Measurements from ENCODE around the gene SIL1. TPM values are rescaled to one million over a fixed set of nuclear protein-coding genes. Genes with fewer than 3 reads are reported as not detected.

SIL1 gene
- total and polyA plus RNA-seq, 8 donors, result 22.2 to 83.6 (median 33.4) TPM

GRCh38 chr5:139140591-139141071 is 57.5 kb downstream of the SIL1 start:
- Histone ChIP-seq H3K4me3 (no peak overlapping the region), H3K4me1 (peaks cover 46 to 76% (median 51%) of the 10 kb centered on the region in 4 donors), H3K36me3 (no peaks in the 10 kb centered on the region), H3K27me3 (no peaks in the 10 kb centered on the region), H3K27ac (peak overlapping the region; percentile 27 to 79 (median 69)), H3K9me3 (no peaks in the 10 kb centered on the region)
- DNase-seq, result peak in 1 of 2 donors; percentile 53
- intact Hi-C loops (cut with DNase I; ENCODE audit: low total_unique reads), result no loop called here
- TF ChIP-seq EP300 (IDR thresholded peaks at IDR 0.05), result no peak
- no peak for TF ChIP-seq CTCF (IDR thresholded peaks at IDR 0.05)
- TF ChIP-seq POLR2AphosphoS5 (IDR thresholded peaks at IDR 0.05), result no peak
- TF ChIP-seq POLR2A (IDR thresholded peaks at IDR 0.05), result no peak
- WGBS, 5 donors, result 48 to 65% (median 50%) methylated on average over 6 of the region's 6 CpGs

GRCh38 chr5:139138809-139139208 is 59.4 kb downstream of the SIL1 start:
- peaks cover 49 to 78% (median 55%) of the 10 kb centered on the region in 4 donors for H3K4me1 ChIP-seq
- TF ChIP-seq POLR2A (IDR thresholded peaks at IDR 0.05) (no peak), POLR2AphosphoS5 (IDR thresholded peaks at IDR 0.05) (no peak), CTCF (IDR thresholded peaks at IDR 0.05) (no peak), EP300 (IDR thresholded peaks at IDR 0.05) (no peak)
- H3K27ac ChIP-seq, result peak overlapping the region in 3 of 5 donors; percentile 30 to 79 (median 78)
- no peaks in the 10 kb centered on the region for H3K36me3 ChIP-seq
- H3K27me3 ChIP-seq, result no peaks in the 10 kb centered on the region
- no peaks in the 10 kb centered on the region for H3K9me3 ChIP-seq
- 0 to 29% (median 14%) methylated on average over 1 to 3 of the region's 3 CpGs for WGBS, 5 donors
- peak; percentile 46 to 66 for DNase-seq
- intact Hi-C loops (cut with DNase I; ENCODE audit: low total_unique reads), result no loop called here
- H3K4me3 ChIP-seq, result no peak overlapping the region

GRCh38 chr5:139138109-139138508 is 60.1 kb downstream of the SIL1 start:
- no peak for TF ChIP-seq POLR2A (IDR thresholded peaks at IDR 0.05)
- peak in 1 of 7 experiments; percentile 2 for TF ChIP-seq CTCF (IDR thresholded peaks at IDR 0.05)
- no peak for DNase-seq
- Histone ChIP-seq H3K27ac (peak overlapping the region in 4 of 5 donors; percentile 18 to 79 (median 52)), H3K4me3 (no peak overlapping the region), H3K4me1 (peaks cover 51 to 80% (median 59%) of the 10 kb centered on the region in 4 donors), H3K9me3 (no peaks in the 10 kb centered on the region), H3K27me3 (no peaks in the 10 kb centered on the region), H3K36me3 (no peaks in the 10 kb centered on the region)
- WGBS, 5 donors, result 53 to 68% (median 65%) methylated on average over 4 of the region's 4 CpGs
- intact Hi-C loops (cut with DNase I; ENCODE audit: low total_unique reads), result no loop called here

GRCh38 chr5:139137697-139138096 is 60.5 kb downstream of the SIL1 start:
- intact Hi-C loops (cut with DNase I; ENCODE audit: low total_unique reads), result no loop called here
- Histone ChIP-seq H3K9me3 (no peaks in the 10 kb centered on the region), H3K4me1 (peaks cover 53 to 82% (median 60%) of the 10 kb centered on the region in 4 donors), H3K27ac (peak overlapping the region in 4 of 5 donors; percentile 18 to 79 (median 52)), H3K4me3 (no peak overlapping the region), H3K27me3 (no peaks in the 10 kb centered on the region), H3K36me3 (no peaks in the 10 kb centered on the region)
- TF ChIP-seq POLR2AphosphoS5 (IDR thresholded peaks at IDR 0.05), result no peak
- TF ChIP-seq CTCF (IDR thresholded peaks at IDR 0.05), result peak in 2 of 7 experiments; percentile 2 to 28
- peak; percentile 47 to 55 for DNase-seq
- WGBS, 5 donors, result 39 to 59% (median 51%) methylated on average over 4 of the region's 4 CpGs
